Uterus (tissue), 2 donors: ENCODE measurements around the gene ARMC8.

Experiments used
- POLR2A ChIP-seq, 2 donors: fragments of 450-650 bp; IDR thresholded peaks; one replicate each; pipeline ENCODE4 v1.6.1; 2016; ENCODE audit warnings: antibody characterized with exemption in 2 of 2, mild to moderate bottlenecking in 1 of 2, moderate library complexity in 1 of 2
- TF ChIP-seq, protein P1 (sequence below), 4 experiments: fragments of 200-600 bp in 2 of 4; fragments of 450-650 bp in 2 of 4; sonication (generic) in 2 of 4; IDR thresholded peaks; one replicate each; pipeline ENCODE4 v1.5.1; 2016 to 2019; ENCODE audit warnings: antibody characterized with exemption in 4 of 4, mild to moderate bottlenecking in 2 of 4, moderate library complexity in 1 of 4

DNA sequence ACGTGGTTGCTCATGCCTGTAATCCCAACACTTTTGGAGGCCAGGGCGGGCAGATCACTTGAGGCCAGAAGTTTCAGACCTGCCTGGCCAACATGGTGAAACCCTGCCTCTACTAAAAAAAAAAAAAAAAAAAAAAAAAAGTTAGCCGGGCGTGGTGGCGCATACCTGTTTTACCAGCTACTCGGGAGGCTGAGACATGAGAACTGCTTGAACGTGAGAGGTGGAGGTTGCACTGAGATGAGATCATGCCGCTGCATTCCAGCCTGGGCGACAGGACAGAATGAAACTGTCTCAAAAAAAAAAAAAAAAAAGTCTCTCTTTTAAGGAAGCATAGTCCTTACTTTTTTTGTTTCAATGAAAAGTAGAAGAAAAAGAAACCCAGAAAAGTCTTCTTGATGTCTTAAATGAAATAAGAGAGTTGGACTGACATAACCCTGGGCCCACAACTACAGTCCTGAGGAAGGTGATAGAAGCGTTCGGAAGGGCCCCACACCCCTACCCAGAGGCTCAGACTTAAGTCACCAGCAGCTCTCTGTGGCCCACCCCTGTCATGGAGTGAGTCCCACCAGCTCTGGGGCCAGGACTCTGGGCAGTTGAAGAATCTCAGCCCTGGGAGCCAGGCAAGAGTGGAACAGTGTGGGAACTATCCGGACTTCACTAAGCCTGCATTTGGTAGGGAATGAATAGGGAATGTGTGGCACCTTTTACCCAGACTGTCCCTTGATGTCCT, 139.9 kb downstream of the ARMC8 start:
- TF ChIP-seq POLR2A (IDR thresholded peaks at IDR 0.05), result no peak
- TF ChIP-seq, protein P1, sequence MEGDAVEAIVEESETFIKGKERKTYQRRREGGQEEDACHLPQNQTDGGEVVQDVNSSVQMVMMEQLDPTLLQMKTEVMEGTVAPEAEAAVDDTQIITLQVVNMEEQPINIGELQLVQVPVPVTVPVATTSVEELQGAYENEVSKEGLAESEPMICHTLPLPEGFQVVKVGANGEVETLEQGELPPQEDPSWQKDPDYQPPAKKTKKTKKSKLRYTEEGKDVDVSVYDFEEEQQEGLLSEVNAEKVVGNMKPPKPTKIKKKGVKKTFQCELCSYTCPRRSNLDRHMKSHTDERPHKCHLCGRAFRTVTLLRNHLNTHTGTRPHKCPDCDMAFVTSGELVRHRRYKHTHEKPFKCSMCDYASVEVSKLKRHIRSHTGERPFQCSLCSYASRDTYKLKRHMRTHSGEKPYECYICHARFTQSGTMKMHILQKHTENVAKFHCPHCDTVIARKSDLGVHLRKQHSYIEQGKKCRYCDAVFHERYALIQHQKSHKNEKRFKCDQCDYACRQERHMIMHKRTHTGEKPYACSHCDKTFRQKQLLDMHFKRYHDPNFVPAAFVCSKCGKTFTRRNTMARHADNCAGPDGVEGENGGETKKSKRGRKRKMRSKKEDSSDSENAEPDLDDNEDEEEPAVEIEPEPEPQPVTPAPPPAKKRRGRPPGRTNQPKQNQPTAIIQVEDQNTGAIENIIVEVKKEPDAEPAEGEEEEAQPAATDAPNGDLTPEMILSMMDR (IDR thresholded peaks at IDR 0.05), result no peak
